ENCODE data around the gene ZSCAN25. TPM values are rescaled to one million over a fixed set of nuclear protein-coding genes. Genes with fewer than 3 reads are reported as not detected.
"Not testable (repeated sequence)": the region's sequence is repeated elsewhere in the genome, so short reads cannot be mapped to it uniquely, and the experiment has no call there.

ZSCAN25 gene
- total RNA-seq, 1 donor: 28.8 TPM

GRCh38 chr7:99625961-99626360 is 9.2 kb downstream of the ZSCAN25 start:
- H3K4me1 ChIP-seq (ENCODE audit: insufficient read depth, low read length): peaks cover 27% of the 10 kb centered on the region
- no peaks in the 10 kb centered on the region for H3K9me3 ChIP-seq (ENCODE audit: low read depth, low read length)
- no peak overlapping the region for H3K4me3 ChIP-seq (ENCODE audit: low read length)
- no peaks in the 10 kb centered on the region for H3K27me3 ChIP-seq (ENCODE audit: insufficient read depth, low read length)

GRCh38 chr7:99626661-99627060 is 9.9 kb downstream of the ZSCAN25 start:
- Histone ChIP-seq H3K27me3 (ENCODE audit: insufficient read depth, low read length) (no peaks in the 10 kb centered on the region), H3K9me3 (ENCODE audit: low read depth, low read length) (no peaks in the 10 kb centered on the region), H3K4me3 (ENCODE audit: low read length) (no peak overlapping the region), H3K4me1 (ENCODE audit: insufficient read depth, low read length) (peaks cover 32% of the 10 kb centered on the region)

GRCh38 chr7:99627513-99627912 is 10.8 kb downstream of the ZSCAN25 start:
- Histone ChIP-seq H3K9me3 (ENCODE audit: low read depth, low read length) (no peaks in the 10 kb centered on the region), H3K27me3 (ENCODE audit: insufficient read depth, low read length) (no peaks in the 10 kb centered on the region), H3K4me3 (ENCODE audit: low read length) (no peak overlapping the region), H3K4me1 (ENCODE audit: insufficient read depth, low read length) (peaks cover 36% of the 10 kb centered on the region)

GRCh38 chr7:99628471-99629465 is 12.0 kb downstream of the ZSCAN25 start:
- Histone ChIP-seq H3K27me3 (ENCODE audit: insufficient read depth, low read length) (no peaks in the 10 kb centered on the region), H3K4me1 (ENCODE audit: insufficient read depth, low read length) (peaks cover 27% of the 10 kb centered on the region), H3K9me3 (ENCODE audit: low read depth, low read length) (no peaks in the 10 kb centered on the region), H3K4me3 (ENCODE audit: low read length) (no peak overlapping the region)

GRCh38 chr7:99629643-99630042 is 12.9 kb downstream of the ZSCAN25 start:
- H3K27me3 ChIP-seq (ENCODE audit: insufficient read depth, low read length): no peaks in the 10 kb centered on the region
- no peaks in the 10 kb centered on the region for H3K9me3 ChIP-seq (ENCODE audit: low read depth, low read length)
- no peak overlapping the region for H3K4me3 ChIP-seq (ENCODE audit: low read length)
- peaks cover 20% of the 10 kb centered on the region for H3K4me1 ChIP-seq (ENCODE audit: insufficient read depth, low read length)

- H3K4me1 ChIP-seq (ENCODE audit: insufficient read depth, low read length): peaks cover 12% of the 10 kb centered on the region
- H3K27me3 ChIP-seq (ENCODE audit: insufficient read depth, low read length): no peaks in the 10 kb centered on the region
- no peaks in the 10 kb centered on the region for H3K9me3 ChIP-seq (ENCODE audit: low read depth, low read length)
- H3K4me3 ChIP-seq (ENCODE audit: low read length): no peak overlapping the region
Observed at GRCh38 chr7:99631295-99632109, 14.8 kb downstream of the ZSCAN25 start.

GRCh38 chr7:99637414-99637813 is 20.7 kb downstream of the ZSCAN25 start:
- H3K4me1 ChIP-seq (ENCODE audit: insufficient read depth, low read length); H3K27me3 ChIP-seq (ENCODE audit: insufficient read depth, low read length); H3K4me3 ChIP-seq (ENCODE audit: low read length); H3K9me3 ChIP-seq (ENCODE audit: low read depth, low read length): not testable (repeated sequence)

- Histone ChIP-seq H3K9me3 (ENCODE audit: low read depth, low read length) (no peaks in the 10 kb centered on the region), H3K4me1 (ENCODE audit: insufficient read depth, low read length) (peaks cover 5% of the 10 kb centered on the region), H3K27me3 (ENCODE audit: insufficient read depth, low read length) (no peaks in the 10 kb centered on the region), H3K4me3 (ENCODE audit: low read length) (no peak overlapping the region)
Observed at GRCh38 chr7:99638731-99639130, 22.0 kb downstream of the ZSCAN25 start.

GRCh38 chr7:99639267-99639666 is 22.5 kb downstream of the ZSCAN25 start:
- Histone ChIP-seq H3K4me3 (ENCODE audit: low read length) (no peak overlapping the region), H3K27me3 (ENCODE audit: insufficient read depth, low read length) (no peaks in the 10 kb centered on the region), H3K9me3 (ENCODE audit: low read depth, low read length) (no peaks in the 10 kb centered on the region), H3K4me1 (ENCODE audit: insufficient read depth, low read length) (peaks cover 5% of the 10 kb centered on the region)

- no peak overlapping the region for H3K4me3 ChIP-seq (ENCODE audit: low read length)
- peaks cover 5% of the 10 kb centered on the region for H3K4me1 ChIP-seq (ENCODE audit: insufficient read depth, low read length)
- no peaks in the 10 kb centered on the region for H3K27me3 ChIP-seq (ENCODE audit: insufficient read depth, low read length)
- no peaks in the 10 kb centered on the region for H3K9me3 ChIP-seq (ENCODE audit: low read depth, low read length)
Observed at GRCh38 chr7:99642027-99642426, 25.3 kb downstream of the ZSCAN25 start.

- Histone ChIP-seq H3K27me3 (ENCODE audit: insufficient read depth, low read length) (no peaks in the 10 kb centered on the region), H3K9me3 (ENCODE audit: low read depth, low read length) (no peaks in the 10 kb centered on the region), H3K4me1 (ENCODE audit: insufficient read depth, low read length) (no peaks in the 10 kb centered on the region), H3K4me3 (ENCODE audit: low read length) (no peak overlapping the region)
Observed at GRCh38 chr7:99643464-99643863, 26.7 kb downstream of the ZSCAN25 start.

GRCh38 chr7:99644431-99644830 is 27.7 kb downstream of the ZSCAN25 start:
- no peaks in the 10 kb centered on the region for H3K4me1 ChIP-seq (ENCODE audit: insufficient read depth, low read length)
- no peaks in the 10 kb centered on the region for H3K27me3 ChIP-seq (ENCODE audit: insufficient read depth, low read length)
- no peak overlapping the region for H3K4me3 ChIP-seq (ENCODE audit: low read length)
- no peaks in the 10 kb centered on the region for H3K9me3 ChIP-seq (ENCODE audit: low read depth, low read length)

GRCh38 chr7:99645590-99645989 is 28.8 kb downstream of the ZSCAN25 start:
- Histone ChIP-seq H3K27me3 (ENCODE audit: insufficient read depth, low read length) (no peaks in the 10 kb centered on the region), H3K9me3 (ENCODE audit: low read depth, low read length) (no peaks in the 10 kb centered on the region), H3K4me1 (ENCODE audit: insufficient read depth, low read length) (no peaks in the 10 kb centered on the region), H3K4me3 (ENCODE audit: low read length) (no peak overlapping the region)

- H3K4me3 ChIP-seq (ENCODE audit: low read length): no peak overlapping the region
- no peaks in the 10 kb centered on the region for H3K4me1 ChIP-seq (ENCODE audit: insufficient read depth, low read length)
- H3K27me3 ChIP-seq (ENCODE audit: insufficient read depth, low read length): no peaks in the 10 kb centered on the region
- no peaks in the 10 kb centered on the region for H3K9me3 ChIP-seq (ENCODE audit: low read depth, low read length)
Observed at GRCh38 chr7:99648843-99649242, 32.1 kb downstream of the ZSCAN25 start.

- Histone ChIP-seq H3K27me3 (ENCODE audit: insufficient read depth, low read length) (no peaks in the 10 kb centered on the region), H3K4me1 (ENCODE audit: insufficient read depth, low read length) (no peaks in the 10 kb centered on the region), H3K9me3 (ENCODE audit: low read depth, low read length) (no peaks in the 10 kb centered on the region), H3K4me3 (ENCODE audit: low read length) (no peak overlapping the region)
Observed at GRCh38 chr7:99651290-99651689, 34.5 kb downstream of the ZSCAN25 start.

All from mononuclear cell (primary cell).